ENCODE data around the gene DBX2. TPM values are rescaled to one million over a fixed set of nuclear protein-coding genes. Genes with fewer than 3 reads are reported as not detected.

Gene DBX2
- polyA plus RNA-seq, 2 donors = 0.01 TPM; not detected in 1

GRCh38 chr12:45075587-45076282 is 24.8 kb upstream of the DBX2 start:
- H3K9me3 ChIP-seq (ENCODE audit: control insufficient read depth in 2 of 2, insufficient read depth in 1 of 2, low read depth in 1 of 2, low read length in 1 of 2) = no peaks in the 10 kb centered on the region
- 57 to 69% methylated on average over 6 of the region's 6 CpGs for WGBS, 2 donors
- H3K27ac ChIP-seq (ENCODE audit: low read depth in 2 of 2, low read length in 1 of 2) = no peak overlapping the region
- no peaks in the 10 kb centered on the region for H3K4me1 ChIP-seq (ENCODE audit: control insufficient read depth in 2 of 2, insufficient read depth in 2 of 2, low read length in 1 of 2)
- no peaks in the 10 kb centered on the region for H3K27me3 ChIP-seq (ENCODE audit: control insufficient read depth in 1 of 2, insufficient read depth in 2 of 2, low read length in 2 of 2)
- no peaks in the 10 kb centered on the region for H3K36me3 ChIP-seq (ENCODE audit: control insufficient read depth in 2 of 2, insufficient read depth in 2 of 2, low read length in 1 of 2)
- no peak overlapping the region for H3K4me3 ChIP-seq (ENCODE audit: low read depth in 1 of 2, low read length in 2 of 2)

- H3K4me1 ChIP-seq (ENCODE audit: control insufficient read depth in 2 of 2, insufficient read depth in 2 of 2, low read length in 1 of 2) = no peaks in the 10 kb centered on the region
- H3K27ac ChIP-seq (ENCODE audit: low read depth in 2 of 2, low read length in 1 of 2) = no peak overlapping the region
- WGBS, 2 donors = 92 to 93% methylated on average over 12 of the region's 12 CpGs
- H3K27me3 ChIP-seq (ENCODE audit: control insufficient read depth in 1 of 2, insufficient read depth in 2 of 2, low read length in 2 of 2) = no peaks in the 10 kb centered on the region
- H3K9me3 ChIP-seq (ENCODE audit: control insufficient read depth in 2 of 2, insufficient read depth in 1 of 2, low read depth in 1 of 2, low read length in 1 of 2) = peaks cover 0 to 2% of the 10 kb centered on the region in 2 donors
- no peak overlapping the region for H3K4me3 ChIP-seq (ENCODE audit: low read depth in 1 of 2, low read length in 2 of 2)
- H3K36me3 ChIP-seq (ENCODE audit: control insufficient read depth in 2 of 2, insufficient read depth in 2 of 2, low read length in 1 of 2) = no peaks in the 10 kb centered on the region
Observed at GRCh38 chr12:45065125-45065626, 14.3 kb upstream of the DBX2 start.

GRCh38 chr12:45060976-45061375 is 10.1 kb upstream of the DBX2 start:
- H3K9me3 ChIP-seq (ENCODE audit: control insufficient read depth in 2 of 2, insufficient read depth in 1 of 2, low read depth in 1 of 2, low read length in 1 of 2) = peaks cover 0 to 2% of the 10 kb centered on the region in 2 donors
- no peaks in the 10 kb centered on the region for H3K4me1 ChIP-seq (ENCODE audit: control insufficient read depth in 2 of 2, insufficient read depth in 2 of 2, low read length in 1 of 2)
- H3K27me3 ChIP-seq (ENCODE audit: control insufficient read depth in 1 of 2, insufficient read depth in 2 of 2, low read length in 2 of 2) = no peaks in the 10 kb centered on the region
- H3K36me3 ChIP-seq (ENCODE audit: control insufficient read depth in 2 of 2, insufficient read depth in 2 of 2, low read length in 1 of 2) = no peaks in the 10 kb centered on the region
- H3K4me3 ChIP-seq (ENCODE audit: low read depth in 1 of 2, low read length in 2 of 2) = no peak overlapping the region
- H3K27ac ChIP-seq (ENCODE audit: low read depth in 2 of 2, low read length in 1 of 2) = no peak overlapping the region

GRCh38 chr12:45051572-45052125 is 750 bp upstream of the DBX2 start:
- WGBS, 2 donors = 12 to 16% methylated on average over 17 of the region's 17 CpGs
- Histone ChIP-seq H3K4me3 (ENCODE audit: low read depth in 1 of 2, low read length in 2 of 2) (peak overlapping the region in 1 of 2 donors; percentile 29), H3K27ac (ENCODE audit: low read depth in 2 of 2, low read length in 1 of 2) (no peak overlapping the region), H3K9me3 (ENCODE audit: control insufficient read depth in 2 of 2, insufficient read depth in 1 of 2, low read depth in 1 of 2, low read length in 1 of 2) (no peaks in the 10 kb centered on the region), H3K4me1 (ENCODE audit: control insufficient read depth in 2 of 2, insufficient read depth in 2 of 2, low read length in 1 of 2) (peaks cover 4 to 7% of the 10 kb centered on the region in 2 donors), H3K27me3 (ENCODE audit: control insufficient read depth in 1 of 2, insufficient read depth in 2 of 2, low read length in 2 of 2) (peaks cover 3 to 15% of the 10 kb centered on the region in 2 donors), H3K36me3 (ENCODE audit: control insufficient read depth in 2 of 2, insufficient read depth in 2 of 2, low read length in 1 of 2) (no peaks in the 10 kb centered on the region)

- 6 to 7% methylated on average over 47 to 52 of the region's 52 CpGs for WGBS, 2 donors
- Histone ChIP-seq H3K4me3 (ENCODE audit: low read depth in 1 of 2, low read length in 2 of 2) (peak overlapping the region in 1 of 2 donors; percentile 29), H3K9me3 (ENCODE audit: control insufficient read depth in 2 of 2, insufficient read depth in 1 of 2, low read depth in 1 of 2, low read length in 1 of 2) (no peaks in the 10 kb centered on the region), H3K27ac (ENCODE audit: low read depth in 2 of 2, low read length in 1 of 2) (no peak overlapping the region), H3K36me3 (ENCODE audit: control insufficient read depth in 2 of 2, insufficient read depth in 2 of 2, low read length in 1 of 2) (no peaks in the 10 kb centered on the region), H3K27me3 (ENCODE audit: control insufficient read depth in 1 of 2, insufficient read depth in 2 of 2, low read length in 2 of 2) (peaks cover 3 to 15% of the 10 kb centered on the region in 2 donors), H3K4me1 (ENCODE audit: control insufficient read depth in 2 of 2, insufficient read depth in 2 of 2, low read length in 1 of 2) (peaks cover 4 to 7% of the 10 kb centered on the region in 2 donors)
Observed at GRCh38 chr12:45049912-45050750, 768 bp downstream of the DBX2 start.

GRCh38 chr12:45042599-45042998 is 8.3 kb downstream of the DBX2 start:
- H3K4me1 ChIP-seq (ENCODE audit: control insufficient read depth in 2 of 2, insufficient read depth in 2 of 2, low read length in 1 of 2) = no peaks in the 10 kb centered on the region
- peaks cover under 1 to 2% of the 10 kb centered on the region in 2 donors for H3K27me3 ChIP-seq (ENCODE audit: control insufficient read depth in 1 of 2, insufficient read depth in 2 of 2, low read length in 2 of 2)
- WGBS, 2 donors = 73 to 76% methylated on average over 5 of the region's 5 CpGs
- no peak overlapping the region for H3K27ac ChIP-seq (ENCODE audit: low read depth in 2 of 2, low read length in 1 of 2)
- H3K36me3 ChIP-seq (ENCODE audit: control insufficient read depth in 2 of 2, insufficient read depth in 2 of 2, low read length in 1 of 2) = no peaks in the 10 kb centered on the region
- no peak overlapping the region for H3K4me3 ChIP-seq (ENCODE audit: low read depth in 1 of 2, low read length in 2 of 2)
- H3K9me3 ChIP-seq (ENCODE audit: control insufficient read depth in 2 of 2, insufficient read depth in 1 of 2, low read depth in 1 of 2, low read length in 1 of 2) = no peaks in the 10 kb centered on the region

GRCh38 chr12:45040977-45041376 is 9.9 kb downstream of the DBX2 start:
- Histone ChIP-seq H3K4me3 (ENCODE audit: low read depth in 1 of 2, low read length in 2 of 2) (no peak overlapping the region), H3K4me1 (ENCODE audit: control insufficient read depth in 2 of 2, insufficient read depth in 2 of 2, low read length in 1 of 2) (no peaks in the 10 kb centered on the region), H3K27me3 (ENCODE audit: control insufficient read depth in 1 of 2, insufficient read depth in 2 of 2, low read length in 2 of 2) (peaks cover 0 to 2% of the 10 kb centered on the region in 2 donors), H3K27ac (ENCODE audit: low read depth in 2 of 2, low read length in 1 of 2) (no peak overlapping the region), H3K36me3 (ENCODE audit: control insufficient read depth in 2 of 2, insufficient read depth in 2 of 2, low read length in 1 of 2) (no peaks in the 10 kb centered on the region), H3K9me3 (ENCODE audit: control insufficient read depth in 2 of 2, insufficient read depth in 1 of 2, low read depth in 1 of 2, low read length in 1 of 2) (no peaks in the 10 kb centered on the region)
- 79 to 83% methylated on average over 2 of the region's 2 CpGs for WGBS, 2 donors

GRCh38 chr12:45039757-45040156 is 11.1 kb downstream of the DBX2 start:
- no peaks in the 10 kb centered on the region for H3K4me1 ChIP-seq (ENCODE audit: control insufficient read depth in 2 of 2, insufficient read depth in 2 of 2, low read length in 1 of 2)
- no peak overlapping the region for H3K27ac ChIP-seq (ENCODE audit: low read depth in 2 of 2, low read length in 1 of 2)
- no peaks in the 10 kb centered on the region for H3K9me3 ChIP-seq (ENCODE audit: control insufficient read depth in 2 of 2, insufficient read depth in 1 of 2, low read depth in 1 of 2, low read length in 1 of 2)
- peaks cover 0 to 2% of the 10 kb centered on the region in 2 donors for H3K27me3 ChIP-seq (ENCODE audit: control insufficient read depth in 1 of 2, insufficient read depth in 2 of 2, low read length in 2 of 2)
- no peak overlapping the region for H3K4me3 ChIP-seq (ENCODE audit: low read depth in 1 of 2, low read length in 2 of 2)
- no peaks in the 10 kb centered on the region for H3K36me3 ChIP-seq (ENCODE audit: control insufficient read depth in 2 of 2, insufficient read depth in 2 of 2, low read length in 1 of 2)
- WGBS, 2 donors = 75 to 77% methylated on average over 2 of the region's 2 CpGs

GRCh38 chr12:45034861-45035265 is 16.0 kb downstream of the DBX2 start:
- Histone ChIP-seq H3K27ac (ENCODE audit: low read depth in 2 of 2, low read length in 1 of 2) (no peak overlapping the region), H3K36me3 (ENCODE audit: control insufficient read depth in 2 of 2, insufficient read depth in 2 of 2, low read length in 1 of 2) (no peaks in the 10 kb centered on the region), H3K4me1 (ENCODE audit: control insufficient read depth in 2 of 2, insufficient read depth in 2 of 2, low read length in 1 of 2) (no peaks in the 10 kb centered on the region), H3K9me3 (ENCODE audit: control insufficient read depth in 2 of 2, insufficient read depth in 1 of 2, low read depth in 1 of 2, low read length in 1 of 2) (no peaks in the 10 kb centered on the region), H3K4me3 (ENCODE audit: low read depth in 1 of 2, low read length in 2 of 2) (no peak overlapping the region), H3K27me3 (ENCODE audit: control insufficient read depth in 1 of 2, insufficient read depth in 2 of 2, low read length in 2 of 2) (no peaks in the 10 kb centered on the region)
- WGBS, 2 donors = 64 to 65% methylated on average over 11 of the region's 11 CpGs
